HEK293T (cell line): ENCODE data around the gene CEP164.
"Not testable (repeated sequence)": the region's sequence is repeated elsewhere in the genome, so short reads cannot be mapped to it uniquely, and the experiment has no call there.

Experiments
- ARNT ChIP-seq: fragments of 450-650 bp; IDR thresholded peaks from 2 replicates; pipeline ENCODE4 v1.6.1; 2017; ENCODE audit warnings: mild to moderate bottlenecking
- BHLHE40 ChIP-seq: fragments of 450-650 bp; IDR thresholded peaks from 2 replicates; pipeline ENCODE4 v1.6.1; 2016; ENCODE audit warnings: mild to moderate bottlenecking, moderate library complexity, borderline replicate concordance
- CTBP1 ChIP-seq: fragments of 450-650 bp; IDR thresholded peaks from 2 replicates; pipeline ENCODE4 v1.6.1; 2016; ENCODE audit warnings: borderline replicate concordance
- FOXA1 ChIP-seq: fragments of 450-650 bp; IDR thresholded peaks from 2 replicates; pipeline ENCODE4 v1.6.1; 2016; ENCODE audit warnings: mild to moderate bottlenecking
- FOXK2 ChIP-seq: fragments of 450-650 bp; IDR thresholded peaks from 2 replicates; pipeline ENCODE4 v1.6.1; 2016; ENCODE audit warnings: mild to moderate bottlenecking
- FOXM1 ChIP-seq: fragments of 450-650 bp; IDR thresholded peaks from 2 replicates; pipeline ENCODE4 v1.6.1; 2017; ENCODE audit warnings: mild to moderate bottlenecking, borderline replicate concordance
- HDGF ChIP-seq: fragments of 450-650 bp; IDR thresholded peaks from 2 replicates; pipeline ENCODE4 v1.6.1; 2017; ENCODE audit warnings: antibody characterized with exemption, borderline replicate concordance
- L3MBTL2 ChIP-seq: fragments of 450-650 bp; conservative IDR thresholded peaks from 2 replicates; pipeline ENCODE4 v1.6.1; 2016; ENCODE audit warnings: mild to moderate bottlenecking
- LEF1 ChIP-seq: fragments of 450-650 bp; IDR thresholded peaks from 2 replicates; pipeline ENCODE4 v1.6.1; 2017; ENCODE audit warnings: mild to moderate bottlenecking, borderline replicate concordance
- NFRKB ChIP-seq: fragments of 450-650 bp; IDR thresholded peaks from 2 replicates; pipeline ENCODE4 v1.6.1; 2016; ENCODE audit warnings: mild to moderate bottlenecking, moderate library complexity
- PKNOX1 ChIP-seq: fragments of 450-650 bp; IDR thresholded peaks from 2 replicates; pipeline ENCODE4 v1.6.1; 2016
- SP1 ChIP-seq: fragments of 450-650 bp; IDR thresholded peaks from 2 replicates; pipeline ENCODE4 v1.6.1; 2017
- SUZ12 ChIP-seq: fragments of 450-650 bp; IDR thresholded peaks from 2 replicates; pipeline ENCODE4 v1.6.1; 2016; ENCODE audit warnings: mild to moderate bottlenecking
- TARDBP ChIP-seq: fragments of 450-650 bp; IDR thresholded peaks from 2 replicates; pipeline ENCODE4 v1.6.1; 2016

GRCh38 chr11:117456721-117457029 is 129.0 kb downstream of the CEP164 start:
- not testable (repeated sequence) for TF ChIP-seq ARNT, L3MBTL2, TARDBP, FOXK2, CTBP1, SP1, SUZ12, LEF1, FOXA1, BHLHE40, HDGF, PKNOX1, FOXM1, NFRKB
